ENCODE measurements around the gene SARS2.

DNA sequence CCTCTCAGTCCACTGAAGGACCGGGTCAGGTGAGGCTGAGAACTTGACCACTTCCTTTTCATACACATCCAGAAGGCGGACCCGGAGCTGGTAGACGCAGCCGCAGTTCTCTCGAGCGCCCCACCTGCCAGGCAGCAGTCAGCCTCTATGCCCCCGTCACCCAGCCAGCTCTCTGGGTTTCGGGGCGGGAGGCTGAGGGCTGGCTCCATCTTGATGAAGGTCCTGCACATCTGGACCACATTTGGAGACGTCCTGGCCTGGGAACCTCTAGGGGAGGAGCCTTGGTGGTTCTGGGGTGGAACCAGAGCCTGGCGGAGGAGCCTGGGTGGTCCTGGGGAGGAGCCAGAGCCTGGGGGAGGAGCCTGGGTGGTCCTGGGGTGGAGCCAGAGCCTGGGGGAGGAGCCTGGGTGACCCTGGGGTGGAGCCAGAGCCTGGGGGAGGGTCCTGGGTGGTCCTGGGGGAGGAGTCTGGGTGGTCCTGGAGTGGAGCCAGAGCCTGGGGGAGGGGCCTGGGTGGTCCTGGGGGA lies 14.5 kb upstream of the SARS2 start:
- no peak for TF ChIP-seq JUND (IDR thresholded peaks at IDR 0.05)
- TF ChIP-seq, protein P1, sequence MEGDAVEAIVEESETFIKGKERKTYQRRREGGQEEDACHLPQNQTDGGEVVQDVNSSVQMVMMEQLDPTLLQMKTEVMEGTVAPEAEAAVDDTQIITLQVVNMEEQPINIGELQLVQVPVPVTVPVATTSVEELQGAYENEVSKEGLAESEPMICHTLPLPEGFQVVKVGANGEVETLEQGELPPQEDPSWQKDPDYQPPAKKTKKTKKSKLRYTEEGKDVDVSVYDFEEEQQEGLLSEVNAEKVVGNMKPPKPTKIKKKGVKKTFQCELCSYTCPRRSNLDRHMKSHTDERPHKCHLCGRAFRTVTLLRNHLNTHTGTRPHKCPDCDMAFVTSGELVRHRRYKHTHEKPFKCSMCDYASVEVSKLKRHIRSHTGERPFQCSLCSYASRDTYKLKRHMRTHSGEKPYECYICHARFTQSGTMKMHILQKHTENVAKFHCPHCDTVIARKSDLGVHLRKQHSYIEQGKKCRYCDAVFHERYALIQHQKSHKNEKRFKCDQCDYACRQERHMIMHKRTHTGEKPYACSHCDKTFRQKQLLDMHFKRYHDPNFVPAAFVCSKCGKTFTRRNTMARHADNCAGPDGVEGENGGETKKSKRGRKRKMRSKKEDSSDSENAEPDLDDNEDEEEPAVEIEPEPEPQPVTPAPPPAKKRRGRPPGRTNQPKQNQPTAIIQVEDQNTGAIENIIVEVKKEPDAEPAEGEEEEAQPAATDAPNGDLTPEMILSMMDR (IDR thresholded peaks at IDR 0.05; ENCODE audit: low read depth, low read length, missing input control), result no peak
- no peak for TF ChIP-seq SP1 (IDR thresholded peaks at IDR 0.05)
- TF ChIP-seq, protein P2, sequence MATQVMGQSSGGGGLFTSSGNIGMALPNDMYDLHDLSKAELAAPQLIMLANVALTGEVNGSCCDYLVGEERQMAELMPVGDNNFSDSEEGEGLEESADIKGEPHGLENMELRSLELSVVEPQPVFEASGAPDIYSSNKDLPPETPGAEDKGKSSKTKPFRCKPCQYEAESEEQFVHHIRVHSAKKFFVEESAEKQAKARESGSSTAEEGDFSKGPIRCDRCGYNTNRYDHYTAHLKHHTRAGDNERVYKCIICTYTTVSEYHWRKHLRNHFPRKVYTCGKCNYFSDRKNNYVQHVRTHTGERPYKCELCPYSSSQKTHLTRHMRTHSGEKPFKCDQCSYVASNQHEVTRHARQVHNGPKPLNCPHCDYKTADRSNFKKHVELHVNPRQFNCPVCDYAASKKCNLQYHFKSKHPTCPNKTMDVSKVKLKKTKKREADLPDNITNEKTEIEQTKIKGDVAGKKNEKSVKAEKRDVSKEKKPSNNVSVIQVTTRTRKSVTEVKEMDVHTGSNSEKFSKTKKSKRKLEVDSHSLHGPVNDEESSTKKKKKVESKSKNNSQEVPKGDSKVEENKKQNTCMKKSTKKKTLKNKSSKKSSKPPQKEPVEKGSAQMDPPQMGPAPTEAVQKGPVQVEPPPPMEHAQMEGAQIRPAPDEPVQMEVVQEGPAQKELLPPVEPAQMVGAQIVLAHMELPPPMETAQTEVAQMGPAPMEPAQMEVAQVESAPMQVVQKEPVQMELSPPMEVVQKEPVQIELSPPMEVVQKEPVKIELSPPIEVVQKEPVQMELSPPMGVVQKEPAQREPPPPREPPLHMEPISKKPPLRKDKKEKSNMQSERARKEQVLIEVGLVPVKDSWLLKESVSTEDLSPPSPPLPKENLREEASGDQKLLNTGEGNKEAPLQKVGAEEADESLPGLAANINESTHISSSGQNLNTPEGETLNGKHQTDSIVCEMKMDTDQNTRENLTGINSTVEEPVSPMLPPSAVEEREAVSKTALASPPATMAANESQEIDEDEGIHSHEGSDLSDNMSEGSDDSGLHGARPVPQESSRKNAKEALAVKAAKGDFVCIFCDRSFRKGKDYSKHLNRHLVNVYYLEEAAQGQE (IDR thresholded peaks at IDR 0.05), result no peak
- TF ChIP-seq, protein P3, sequence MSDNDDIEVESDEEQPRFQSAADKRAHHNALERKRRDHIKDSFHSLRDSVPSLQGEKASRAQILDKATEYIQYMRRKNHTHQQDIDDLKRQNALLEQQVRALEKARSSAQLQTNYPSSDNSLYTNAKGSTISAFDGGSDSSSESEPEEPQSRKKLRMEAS (IDR thresholded peaks at IDR 0.05), result no peak
- TF ChIP-seq, protein P4, sequence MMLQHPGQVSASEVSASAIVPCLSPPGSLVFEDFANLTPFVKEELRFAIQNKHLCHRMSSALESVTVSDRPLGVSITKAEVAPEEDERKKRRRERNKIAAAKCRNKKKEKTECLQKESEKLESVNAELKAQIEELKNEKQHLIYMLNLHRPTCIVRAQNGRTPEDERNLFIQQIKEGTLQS (IDR thresholded peaks at IDR 0.05), result no peak
- TF ChIP-seq YY1 (IDR thresholded peaks at IDR 0.05), result no peak
- no peak for TF ChIP-seq TAF1 (conservative IDR thresholded peaks at IDR 0.05)
- TF ChIP-seq EGR1 (IDR thresholded peaks at IDR 0.05; ENCODE audit: low read depth in 2 of 2), result no peak
- TF ChIP-seq GABPA (IDR thresholded peaks at IDR 0.05 in 1 of 2, conservative IDR thresholded peaks at IDR 0.05 in 1 of 2), result no peak
- no peak for TF ChIP-seq FOXA2 (IDR thresholded peaks at IDR 0.05)
